Omental fat pad (tissue), 4 donors: ENCODE results near the gene ZNF415. TPM values are rescaled to one million over a fixed set of nuclear protein-coding genes. Genes with fewer than 3 reads are reported as not detected.

ENCODE experiments used
- ATAC-seq: fragments of 150-250 bp; one replicate; pipeline ENCODE4 v1.9.1; 2016; ENCODE audit warnings: mild to moderate bottlenecking, moderate library complexity; ENCODE audit not compliant: low FRiP score
- DNase-seq: peaks from one replicate; pipeline ENCODE4 v3.0.0-alpha.2; 2019; ENCODE audit warnings: low spot score
- total RNA-seq, 4 donors: library from RNA; depleted of rRNA; stranded (reverse); fragments of >200 nt; gene quantifications; one replicate each; pipeline ENCODE4 v1.1.0, GENCODE V29; 2016
- TF ChIP-seq, protein P1 (sequence below), 3 donors: fragments of 450-650 bp; IDR thresholded peaks; one replicate each; pipeline ENCODE4 v1.5.1; 2016 to 2017; ENCODE audit warnings: antibody characterized with exemption in 3 of 3, mild to moderate bottlenecking in 3 of 3, moderate library complexity in 2 of 3

The ZNF415 gene
- total RNA-seq, 4 donors from 2014 or later: 4.2 to 12.6 (median 10.3) TPM

DNA sequence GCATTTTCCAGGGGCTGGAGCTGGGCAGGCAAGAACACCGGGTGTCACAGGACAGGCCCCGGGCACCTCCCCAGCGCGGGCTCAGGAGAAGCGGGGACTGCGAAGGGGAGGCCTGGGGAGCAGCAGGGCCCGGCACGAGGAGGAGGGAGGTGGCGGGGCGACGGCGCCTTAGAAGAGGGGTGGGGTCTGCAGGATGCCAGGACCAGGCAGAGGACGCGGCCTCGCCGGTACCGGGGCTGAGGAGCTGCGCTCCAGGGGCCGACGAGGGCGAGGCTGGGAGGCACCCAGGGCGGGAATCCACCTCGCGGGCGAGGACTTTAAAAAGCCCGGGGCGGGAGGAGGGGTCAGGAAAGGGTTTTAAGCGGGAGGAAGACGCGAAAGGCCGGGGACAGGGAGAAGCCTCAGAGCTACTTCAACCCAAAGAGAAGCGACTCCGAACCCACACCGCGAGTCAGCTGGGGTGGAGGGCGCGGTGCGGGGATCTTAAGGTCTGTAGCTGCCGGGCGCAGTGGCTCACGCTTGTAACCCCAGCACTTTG is 25.5 kb upstream of the ZNF415 start:
- TF ChIP-seq, protein P1, sequence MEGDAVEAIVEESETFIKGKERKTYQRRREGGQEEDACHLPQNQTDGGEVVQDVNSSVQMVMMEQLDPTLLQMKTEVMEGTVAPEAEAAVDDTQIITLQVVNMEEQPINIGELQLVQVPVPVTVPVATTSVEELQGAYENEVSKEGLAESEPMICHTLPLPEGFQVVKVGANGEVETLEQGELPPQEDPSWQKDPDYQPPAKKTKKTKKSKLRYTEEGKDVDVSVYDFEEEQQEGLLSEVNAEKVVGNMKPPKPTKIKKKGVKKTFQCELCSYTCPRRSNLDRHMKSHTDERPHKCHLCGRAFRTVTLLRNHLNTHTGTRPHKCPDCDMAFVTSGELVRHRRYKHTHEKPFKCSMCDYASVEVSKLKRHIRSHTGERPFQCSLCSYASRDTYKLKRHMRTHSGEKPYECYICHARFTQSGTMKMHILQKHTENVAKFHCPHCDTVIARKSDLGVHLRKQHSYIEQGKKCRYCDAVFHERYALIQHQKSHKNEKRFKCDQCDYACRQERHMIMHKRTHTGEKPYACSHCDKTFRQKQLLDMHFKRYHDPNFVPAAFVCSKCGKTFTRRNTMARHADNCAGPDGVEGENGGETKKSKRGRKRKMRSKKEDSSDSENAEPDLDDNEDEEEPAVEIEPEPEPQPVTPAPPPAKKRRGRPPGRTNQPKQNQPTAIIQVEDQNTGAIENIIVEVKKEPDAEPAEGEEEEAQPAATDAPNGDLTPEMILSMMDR (IDR thresholded peaks at IDR 0.05): no peak
- ATAC-seq (peak; percentile 38), DNase-seq (no peak)

DNA sequence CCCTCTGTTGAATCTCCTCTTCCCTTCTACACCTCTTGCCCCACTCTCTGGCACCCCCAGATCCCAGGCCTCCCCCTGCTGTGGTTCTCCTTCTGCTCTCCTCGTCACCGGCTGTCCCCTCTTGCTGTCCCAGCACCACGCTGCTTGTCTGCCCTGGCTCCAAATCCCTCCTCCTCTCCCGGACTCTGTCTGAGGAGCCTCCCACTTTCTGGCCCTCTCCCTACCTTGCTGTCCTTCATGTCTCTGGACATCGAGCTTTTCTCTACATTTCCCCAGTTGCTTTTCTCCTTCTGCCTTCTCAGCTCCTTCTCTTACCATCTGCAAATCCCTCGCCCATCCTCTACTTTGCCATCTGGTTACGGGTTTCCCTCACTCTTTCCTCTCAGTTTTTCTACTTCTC is 24.9 kb upstream of the ZNF415 start:
- TF ChIP-seq, protein P1 (IDR thresholded peaks at IDR 0.05): no peak
- DNase-seq (no peak), ATAC-seq (no peak)

GRCh38 chr19:53156850-53157249 is 24.1 kb upstream of the ZNF415 start:
- TF ChIP-seq, protein P1 (IDR thresholded peaks at IDR 0.05): no peak
- DNase-seq (no peak), ATAC-seq (no peak)

DNA sequence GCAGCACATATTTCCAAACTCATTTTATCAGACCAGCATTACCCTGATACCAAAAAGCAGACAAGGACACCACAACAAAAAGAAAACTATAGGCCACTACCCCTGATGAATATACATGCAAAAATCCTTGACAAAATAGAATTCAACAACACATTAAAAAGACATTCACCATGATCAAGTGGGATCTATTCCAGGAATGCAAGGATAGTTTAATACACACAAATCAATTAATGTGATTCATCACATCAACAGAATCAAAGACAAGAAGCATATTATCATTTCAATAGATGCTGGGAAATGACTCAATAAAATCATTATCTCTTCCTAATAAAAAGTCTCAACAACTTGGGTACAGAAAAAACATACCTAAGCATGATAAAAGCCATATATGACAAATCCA is 14.9 kb upstream of the ZNF415 start:
- ATAC-seq (no peak), DNase-seq (no peak)
- TF ChIP-seq, protein P1 (IDR thresholded peaks at IDR 0.05): no peak

- TF ChIP-seq, protein P1 (IDR thresholded peaks at IDR 0.05): no peak
- ATAC-seq: no peak
These were observed 7.6 kb upstream of the ZNF415 start for GRCh38 chr19:53140351-53140750.

GRCh38 chr19:53136432-53136831 is 3.7 kb upstream of the ZNF415 start:
- ATAC-seq (no peak), DNase-seq (no peak)
- TF ChIP-seq, protein P1 (IDR thresholded peaks at IDR 0.05): no peak

More at GRCh38 chr19:53140351-53140750, 7.6 kb upstream of the ZNF415 start:
- no peak for DNase-seq

- ATAC-seq (no peak), DNase-seq (no peak)
- TF ChIP-seq, protein P1 (IDR thresholded peaks at IDR 0.05): no peak
These were observed 983 bp downstream of the ZNF415 start for GRCh38 chr19:53131727-53132126.
